Subcutaneous adipose tissue (tissue), 4 donors: ENCODE data around the gene ANKRD52. TPM values are rescaled to one million over a fixed set of nuclear protein-coding genes. Genes with fewer than 3 reads are reported as not detected.

Source experiments
- total RNA-seq, 4 donors: library from RNA; depleted of rRNA; stranded (reverse); fragments of >200 nt; gene quantifications; one replicate each; pipeline ENCODE4 v1.1.0, GENCODE V29; 2016
- TF ChIP-seq, protein P1 (sequence below): fragments of 450-650 bp; IDR thresholded peaks from one replicate; pipeline ENCODE4 v1.5.1; 2016; ENCODE audit warnings: low read depth, mild to moderate bottlenecking, control low read depth, antibody characterized with exemption, moderate library complexity

The ANKRD52 gene
- total RNA-seq, 4 donors from 2014 or later: 14.3 to 24.1 (median 19.9) TPM

DNA sequence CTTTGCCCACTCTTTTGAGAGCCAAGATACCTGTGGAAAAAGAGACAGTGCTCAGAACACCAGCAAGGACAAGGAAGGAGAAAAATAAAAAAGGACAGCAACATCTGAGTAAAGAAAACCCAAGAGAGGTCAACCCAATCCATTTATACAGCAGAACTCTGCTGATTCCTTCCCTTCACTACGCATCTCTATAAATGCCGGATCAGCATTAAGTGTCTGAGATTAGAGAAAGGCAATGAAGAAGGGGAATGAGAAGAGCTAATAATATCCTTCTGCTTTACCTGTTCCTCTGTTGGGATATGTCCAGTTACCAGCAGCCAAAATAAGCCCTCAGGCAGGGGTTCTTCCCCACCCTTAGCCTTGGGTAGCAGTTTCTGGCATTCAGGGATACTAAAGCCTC is 24.4 kb upstream of the ANKRD52 start:
- TF ChIP-seq, protein P1, sequence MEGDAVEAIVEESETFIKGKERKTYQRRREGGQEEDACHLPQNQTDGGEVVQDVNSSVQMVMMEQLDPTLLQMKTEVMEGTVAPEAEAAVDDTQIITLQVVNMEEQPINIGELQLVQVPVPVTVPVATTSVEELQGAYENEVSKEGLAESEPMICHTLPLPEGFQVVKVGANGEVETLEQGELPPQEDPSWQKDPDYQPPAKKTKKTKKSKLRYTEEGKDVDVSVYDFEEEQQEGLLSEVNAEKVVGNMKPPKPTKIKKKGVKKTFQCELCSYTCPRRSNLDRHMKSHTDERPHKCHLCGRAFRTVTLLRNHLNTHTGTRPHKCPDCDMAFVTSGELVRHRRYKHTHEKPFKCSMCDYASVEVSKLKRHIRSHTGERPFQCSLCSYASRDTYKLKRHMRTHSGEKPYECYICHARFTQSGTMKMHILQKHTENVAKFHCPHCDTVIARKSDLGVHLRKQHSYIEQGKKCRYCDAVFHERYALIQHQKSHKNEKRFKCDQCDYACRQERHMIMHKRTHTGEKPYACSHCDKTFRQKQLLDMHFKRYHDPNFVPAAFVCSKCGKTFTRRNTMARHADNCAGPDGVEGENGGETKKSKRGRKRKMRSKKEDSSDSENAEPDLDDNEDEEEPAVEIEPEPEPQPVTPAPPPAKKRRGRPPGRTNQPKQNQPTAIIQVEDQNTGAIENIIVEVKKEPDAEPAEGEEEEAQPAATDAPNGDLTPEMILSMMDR: no peak

DNA sequence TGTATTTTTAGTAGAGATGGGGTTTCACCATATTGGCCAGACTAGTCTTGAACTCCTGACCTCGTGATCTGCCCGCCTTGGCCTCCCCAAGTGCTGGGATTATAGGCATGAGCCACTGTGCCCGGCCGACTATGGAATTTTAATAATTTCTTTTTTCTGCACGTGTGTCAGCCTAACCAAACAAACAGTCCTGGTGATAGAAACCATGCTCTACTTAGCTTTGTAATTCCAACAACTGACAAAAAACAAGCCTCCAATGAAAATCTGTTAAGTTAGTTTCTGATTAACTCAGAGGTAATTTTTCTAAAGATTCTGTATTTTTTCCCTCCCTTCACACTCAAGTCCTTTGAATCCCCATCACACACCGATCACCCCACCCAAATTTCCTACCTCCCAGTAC is 23.8 kb upstream of the ANKRD52 start:
- TF ChIP-seq, protein P1: no peak

DNA sequence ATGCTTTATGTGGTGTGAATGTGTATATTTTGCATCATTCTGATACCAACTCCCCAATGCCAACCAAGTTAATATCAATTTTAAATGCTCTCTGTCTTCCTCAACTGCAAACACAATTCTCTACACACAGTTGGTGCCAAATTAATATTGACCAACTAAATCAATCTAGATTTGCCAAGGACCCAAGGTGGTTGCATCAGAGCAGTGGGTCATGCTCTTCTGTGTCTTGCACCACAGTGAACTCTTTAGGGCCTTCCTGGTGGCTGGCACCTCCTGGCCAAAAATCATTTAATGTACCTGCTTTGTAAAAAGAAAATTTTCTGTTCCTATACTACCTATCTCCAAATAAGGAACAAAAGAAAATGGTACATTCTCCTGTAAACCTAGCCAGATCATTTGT is 22.7 kb upstream of the ANKRD52 start:
- TF ChIP-seq, protein P1: no peak

DNA sequence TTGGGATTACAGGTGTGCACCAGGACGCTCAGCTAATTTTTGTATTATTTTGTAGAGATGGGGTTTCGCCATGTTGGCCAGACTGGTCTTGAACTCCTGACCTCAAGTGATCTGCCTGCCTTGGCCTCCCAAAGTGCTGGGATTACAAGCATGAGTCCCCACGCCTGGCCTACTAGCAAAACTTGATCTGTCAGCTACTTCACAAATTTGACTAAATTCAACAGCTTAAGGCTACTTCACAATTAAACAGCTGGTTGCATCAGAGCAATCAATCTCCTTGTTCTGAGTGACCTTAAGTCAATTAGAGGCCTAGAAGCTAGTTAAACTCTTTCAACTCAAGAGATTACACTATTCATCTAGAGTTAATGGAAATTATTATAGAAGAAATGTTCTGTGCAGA is 20.7 kb upstream of the ANKRD52 start:
- TF ChIP-seq, protein P1: no peak

DNA sequence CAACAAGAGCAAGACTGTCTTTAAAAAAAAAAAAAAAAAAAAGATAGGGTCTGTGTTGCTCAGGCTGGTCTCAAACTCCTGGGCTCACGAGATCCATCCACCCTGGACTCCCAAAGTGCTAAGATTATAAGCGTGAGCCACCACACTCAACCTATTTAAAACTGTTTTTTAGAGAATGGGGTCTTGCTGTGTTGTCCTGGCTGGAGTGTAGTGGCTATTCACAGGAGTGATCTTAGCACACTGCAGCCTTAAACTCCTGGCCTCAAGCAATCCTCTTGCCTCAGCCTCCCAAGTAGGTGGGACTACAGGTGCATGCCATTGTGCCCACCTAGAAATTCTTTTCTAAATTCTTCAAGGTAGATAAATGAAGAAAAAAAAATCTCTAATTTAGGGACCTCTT is 16.1 kb upstream of the ANKRD52 start:
- TF ChIP-seq, protein P1: no peak

DNA sequence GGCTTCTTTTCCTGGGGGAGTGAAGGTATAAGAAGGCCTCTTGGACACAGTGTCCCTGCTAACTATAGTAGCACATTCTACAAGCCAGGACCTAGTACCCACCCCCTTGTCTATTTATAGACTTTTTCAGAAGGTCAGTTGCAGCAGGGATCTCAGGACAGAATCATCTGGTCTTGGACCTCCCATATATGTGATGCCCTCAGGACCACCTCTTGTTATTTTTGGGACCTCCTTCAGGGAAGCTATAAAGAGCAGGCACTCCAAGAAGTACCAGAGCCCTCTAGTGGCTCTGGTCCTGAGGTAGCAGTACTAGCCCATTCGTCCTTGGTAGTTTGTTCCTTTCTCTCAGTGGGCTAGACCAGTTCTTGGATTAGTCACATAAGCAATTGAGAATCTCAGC is 12.8 kb upstream of the ANKRD52 start:
- TF ChIP-seq, protein P1: no peak

DNA sequence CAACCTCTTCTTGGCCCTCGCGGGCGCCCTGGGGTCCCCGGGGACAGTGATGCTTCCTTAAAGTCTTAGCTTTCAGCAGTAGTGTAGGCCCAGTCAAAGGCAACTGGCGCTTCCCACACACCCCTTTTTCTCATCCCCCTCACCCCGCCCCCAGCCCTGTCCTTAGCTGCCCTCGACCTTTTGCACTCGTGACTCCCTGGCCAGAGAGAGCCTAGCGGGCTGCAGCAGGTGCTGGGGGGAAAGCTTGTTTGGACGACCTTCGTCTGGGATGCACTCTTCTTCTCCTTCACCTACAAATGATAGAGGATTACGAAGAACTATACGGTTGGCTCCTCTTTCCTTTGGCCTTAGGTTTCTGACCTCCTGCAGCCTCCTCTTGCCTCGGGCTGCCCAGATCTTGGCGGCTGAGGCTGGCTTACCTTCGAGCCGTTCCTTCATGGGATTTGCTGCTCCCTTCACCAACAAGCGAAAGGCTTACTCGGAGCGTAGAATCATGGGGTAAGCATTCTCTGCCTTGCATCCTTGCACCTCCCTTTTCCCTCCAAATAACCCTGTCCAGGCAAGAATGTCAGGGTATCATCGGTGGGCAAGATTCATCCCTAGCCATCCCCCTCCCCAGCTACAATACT is 9.4 kb upstream of the ANKRD52 start:
- TF ChIP-seq, protein P1: no peak
